DND-41 (cell line): ENCODE data around the gene UNC45B.

ENCODE experiments used
- EZH2 ChIP-seq: IDR thresholded peaks from 3 replicates; pipeline ENCODE4 v1.6.1; 2012; ENCODE audit warnings: borderline replicate concordance, low read depth, mild to moderate bottlenecking, moderate library complexity, low read length, inconsistent platforms; ENCODE audit not compliant: severe bottlenecking
- TF ChIP-seq, protein P1 (sequence below): IDR thresholded peaks from 2 replicates; pipeline ENCODE4 v1.5.1; 2012; ENCODE audit warnings: borderline replicate concordance, low read length, moderate library complexity, mild to moderate bottlenecking; ENCODE audit not compliant: poor library complexity, severe bottlenecking; ENCODE audit errors: extremely low read depth

DNA sequence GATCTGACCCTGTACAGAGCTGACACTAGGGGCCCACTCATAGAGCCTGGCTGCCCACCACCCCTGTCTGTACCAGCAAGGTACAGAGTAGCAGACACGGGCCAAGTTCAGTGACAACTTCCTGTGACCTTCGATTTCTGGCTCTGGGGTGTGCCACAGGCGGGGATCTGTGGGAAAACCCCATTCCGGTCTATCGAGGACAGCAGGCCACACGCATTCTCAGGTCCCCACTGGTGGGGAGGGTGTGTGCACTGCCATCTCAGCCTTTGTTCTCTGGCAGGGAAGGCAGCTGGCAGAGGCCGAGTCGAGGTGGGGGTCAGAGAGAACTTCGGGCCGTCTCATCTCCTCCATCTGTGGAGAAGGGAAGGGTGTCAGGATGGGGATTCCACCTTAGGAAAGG, 15.5 kb upstream of the UNC45B start:
- TF ChIP-seq, protein P1, sequence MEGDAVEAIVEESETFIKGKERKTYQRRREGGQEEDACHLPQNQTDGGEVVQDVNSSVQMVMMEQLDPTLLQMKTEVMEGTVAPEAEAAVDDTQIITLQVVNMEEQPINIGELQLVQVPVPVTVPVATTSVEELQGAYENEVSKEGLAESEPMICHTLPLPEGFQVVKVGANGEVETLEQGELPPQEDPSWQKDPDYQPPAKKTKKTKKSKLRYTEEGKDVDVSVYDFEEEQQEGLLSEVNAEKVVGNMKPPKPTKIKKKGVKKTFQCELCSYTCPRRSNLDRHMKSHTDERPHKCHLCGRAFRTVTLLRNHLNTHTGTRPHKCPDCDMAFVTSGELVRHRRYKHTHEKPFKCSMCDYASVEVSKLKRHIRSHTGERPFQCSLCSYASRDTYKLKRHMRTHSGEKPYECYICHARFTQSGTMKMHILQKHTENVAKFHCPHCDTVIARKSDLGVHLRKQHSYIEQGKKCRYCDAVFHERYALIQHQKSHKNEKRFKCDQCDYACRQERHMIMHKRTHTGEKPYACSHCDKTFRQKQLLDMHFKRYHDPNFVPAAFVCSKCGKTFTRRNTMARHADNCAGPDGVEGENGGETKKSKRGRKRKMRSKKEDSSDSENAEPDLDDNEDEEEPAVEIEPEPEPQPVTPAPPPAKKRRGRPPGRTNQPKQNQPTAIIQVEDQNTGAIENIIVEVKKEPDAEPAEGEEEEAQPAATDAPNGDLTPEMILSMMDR, result no peak
- no peak for TF ChIP-seq EZH2
